UCSD-AML1 (cell line): ENCODE data around the gene L3MBTL4.
"Not testable (repeated sequence)": the region's sequence is repeated elsewhere in the genome, so short reads cannot be mapped to it uniquely, and the experiment has no call there.

Source experiments
- DNase-seq: peaks from one replicate; lab custom pipeline; 2025; ENCODE audit not compliant: unreplicated experiment; lab: John Stamatoyannopoulos, UW

The L3MBTL4 gene

DNA sequence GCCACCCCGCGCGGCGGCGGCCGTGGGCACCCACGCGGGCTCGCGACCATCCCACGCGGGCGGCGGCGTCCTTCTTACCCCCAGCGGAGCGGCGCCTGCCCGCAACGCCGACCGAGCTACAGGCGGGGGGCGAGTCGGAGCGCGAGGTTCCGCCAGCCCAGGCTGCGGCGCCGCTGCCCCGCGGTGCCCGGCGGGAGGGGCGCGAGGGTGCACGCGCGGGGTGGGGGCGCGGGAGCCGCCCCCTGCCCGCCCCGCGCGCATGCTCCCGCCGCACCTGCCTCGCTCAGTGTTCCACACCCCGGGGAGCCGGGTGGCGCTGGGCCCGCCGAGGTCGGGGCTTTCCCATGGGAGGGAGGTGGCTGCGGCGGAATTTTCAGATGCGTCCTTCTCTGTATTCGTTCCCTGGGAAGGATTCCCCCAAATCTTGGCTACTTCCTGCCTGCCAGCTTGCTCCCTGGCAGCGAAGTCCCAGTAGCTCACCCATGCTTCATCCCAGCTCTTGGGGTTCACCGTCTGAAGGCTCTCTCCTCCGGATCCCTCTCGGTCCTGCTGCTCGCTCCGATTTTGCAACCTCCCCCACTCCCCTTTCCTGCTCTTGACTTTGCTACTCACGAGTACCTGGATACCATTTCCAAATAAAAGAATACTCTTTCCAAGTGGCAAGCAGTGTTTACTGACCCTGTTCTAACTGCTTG, at the start of gene L3MBTL4:
TSS of gene L3MBTL4 (minus strand) at position 189 of the 695 bp plus-strand sequence. CDS start 103,286 bp downstream, outside the sequence.
- DNase-seq: no peak

DNA sequence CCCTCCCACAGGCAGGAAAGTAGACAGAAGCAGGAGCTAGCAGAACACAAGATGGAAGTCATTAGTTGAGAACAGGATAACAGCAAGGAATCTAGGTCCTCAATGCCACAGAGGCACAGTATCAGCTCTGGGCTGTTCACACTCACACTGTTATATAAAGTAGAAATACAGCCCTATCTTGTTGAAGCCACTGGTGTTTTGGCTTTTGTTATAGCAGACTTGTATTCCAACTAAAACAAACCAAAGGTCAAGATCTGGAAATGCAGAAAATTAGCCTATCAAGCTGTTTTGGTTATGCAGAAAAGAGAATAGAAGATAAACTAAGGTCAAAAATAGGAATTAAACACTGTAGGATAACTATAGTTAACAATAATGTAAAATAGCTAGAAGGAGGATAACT, 37.5 kb upstream of the L3MBTL4 start:
- DNase-seq: no peak

DNA sequence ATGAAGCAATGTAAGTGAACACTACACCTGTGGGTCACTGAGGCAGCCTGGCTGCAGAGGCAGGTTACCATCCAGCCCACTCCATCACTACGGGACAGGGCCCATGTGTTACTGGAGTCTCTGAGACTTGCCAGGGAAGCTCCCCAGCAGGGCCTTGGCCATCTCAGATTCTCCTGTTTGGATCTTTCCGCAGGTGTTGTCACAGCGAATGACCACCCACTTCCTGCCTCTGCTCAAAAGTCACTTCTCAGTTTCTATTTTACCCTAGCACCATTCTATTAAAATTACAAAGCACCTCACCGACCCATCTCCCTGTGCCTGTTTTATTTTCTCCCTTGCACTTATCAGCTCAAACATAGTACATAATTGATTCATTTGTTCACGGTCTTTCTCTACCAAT, 34.5 kb upstream of the L3MBTL4 start:
- no peak for DNase-seq

DNA sequence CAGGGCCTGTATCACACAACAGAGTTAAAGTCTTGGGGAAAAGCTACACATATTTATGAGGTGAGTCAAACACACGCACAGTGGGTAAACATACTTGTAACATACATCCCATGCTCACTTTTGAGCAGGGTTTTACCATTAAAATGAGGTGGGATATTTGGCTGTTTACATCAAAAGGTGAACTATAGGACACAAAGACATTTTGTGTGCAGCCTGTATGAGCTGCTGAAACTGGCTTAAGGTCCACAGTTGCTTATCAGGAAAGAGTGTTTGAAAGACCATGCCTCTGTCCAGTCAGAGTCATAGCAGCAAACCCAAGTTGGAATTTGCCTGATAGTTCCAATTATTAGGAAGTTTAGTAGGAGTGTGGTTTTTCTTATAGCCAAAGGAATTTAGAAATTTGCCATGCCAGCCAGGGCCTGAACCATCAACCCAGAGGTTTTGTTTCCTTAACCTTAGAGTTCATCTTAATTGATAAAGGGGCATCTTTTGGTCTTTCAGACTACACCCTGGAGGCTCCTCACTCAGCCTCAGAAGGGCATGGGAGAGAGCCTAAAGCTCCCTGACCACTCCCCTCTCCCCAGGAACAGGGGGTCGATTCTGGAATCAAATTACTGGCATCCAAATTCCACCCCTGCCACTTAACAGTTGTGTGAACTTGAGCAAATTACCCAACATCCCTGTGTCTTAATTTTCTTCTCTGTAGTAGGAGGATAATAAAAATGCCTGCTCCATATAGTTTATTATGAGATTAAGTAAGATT, 29.9 kb upstream of the L3MBTL4 start:
- no peak for DNase-seq

DNA sequence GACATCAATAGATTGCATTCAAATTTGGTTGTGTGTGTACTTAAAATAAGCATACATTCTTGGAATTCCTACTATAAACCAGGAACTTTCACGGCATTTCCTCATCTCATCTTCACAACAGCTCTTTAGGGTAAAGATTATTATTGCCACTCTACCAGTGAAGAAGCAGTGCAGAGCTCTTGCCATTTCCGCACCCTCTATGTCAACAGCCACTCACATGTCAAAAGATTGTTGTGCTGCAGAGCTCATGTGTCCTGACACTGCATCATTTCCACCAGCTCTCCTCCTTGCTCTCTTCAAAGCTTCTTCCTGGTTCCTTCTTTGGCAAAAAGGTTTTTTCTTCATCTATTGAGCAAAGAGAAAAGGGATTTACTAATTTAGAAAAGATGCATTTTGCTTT, 26.5 kb upstream of the L3MBTL4 start:
- no peak for DNase-seq

DNA sequence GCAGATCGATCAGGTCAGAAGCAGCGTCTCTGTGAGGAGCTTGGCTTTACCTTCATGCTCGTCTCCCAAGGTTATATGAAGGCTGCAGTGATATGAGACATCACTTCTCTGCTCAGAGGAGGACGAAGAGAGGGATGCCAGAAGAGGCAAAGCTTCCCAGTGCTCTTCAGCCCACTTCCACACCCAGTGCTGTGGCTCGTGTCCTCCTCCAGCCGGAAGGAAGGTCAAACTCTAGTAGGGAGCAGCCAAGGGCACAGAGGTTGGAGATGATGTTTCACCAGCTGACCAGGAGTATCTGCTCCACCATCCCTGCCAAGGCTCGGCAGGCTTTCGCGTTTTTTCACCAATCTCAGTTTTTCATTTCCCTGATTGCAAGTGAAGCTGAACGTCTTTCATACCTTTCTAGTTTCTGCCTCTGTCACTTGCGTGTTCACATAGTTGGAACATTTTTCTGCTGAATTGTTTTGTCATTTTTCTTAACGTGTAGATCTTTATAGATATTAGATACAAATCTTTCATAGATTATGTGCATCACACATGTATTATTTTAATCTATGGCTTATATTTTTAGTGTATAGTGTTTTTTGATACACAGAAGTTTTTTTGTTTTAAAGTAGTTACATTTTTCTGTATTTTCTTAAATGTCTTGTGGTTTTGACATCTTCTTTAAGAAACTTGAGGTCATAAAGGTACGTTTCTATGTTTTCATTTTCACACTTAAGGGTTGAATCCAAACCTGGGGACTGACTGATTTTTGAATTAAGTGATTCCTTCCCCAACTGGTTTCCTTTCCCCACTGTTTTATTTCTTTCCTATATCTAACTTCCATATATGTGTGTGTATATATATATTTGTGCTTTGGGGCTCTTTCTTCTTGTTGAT, 23.5 kb upstream of the L3MBTL4 start:
- DNase-seq: no peak

DNA sequence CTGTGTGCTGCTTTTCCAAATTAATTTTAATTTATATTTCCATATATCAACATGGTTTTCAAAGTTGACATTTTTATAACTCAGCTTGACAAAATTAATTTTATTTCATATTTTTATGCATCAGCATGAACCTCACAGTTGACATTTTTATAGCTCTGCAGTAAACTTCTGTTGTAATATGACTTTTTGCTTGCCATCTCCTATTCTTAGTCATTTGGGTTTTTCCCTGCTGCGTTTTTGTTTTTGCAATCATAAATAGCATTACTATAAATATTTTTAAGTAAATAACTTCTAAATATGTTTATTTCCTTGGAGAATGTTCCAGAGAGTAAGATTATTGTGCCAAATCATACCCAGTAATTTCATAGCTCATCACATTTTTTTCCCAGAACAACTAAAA, 21.0 kb upstream of the L3MBTL4 start:
- no peak for DNase-seq

DNA sequence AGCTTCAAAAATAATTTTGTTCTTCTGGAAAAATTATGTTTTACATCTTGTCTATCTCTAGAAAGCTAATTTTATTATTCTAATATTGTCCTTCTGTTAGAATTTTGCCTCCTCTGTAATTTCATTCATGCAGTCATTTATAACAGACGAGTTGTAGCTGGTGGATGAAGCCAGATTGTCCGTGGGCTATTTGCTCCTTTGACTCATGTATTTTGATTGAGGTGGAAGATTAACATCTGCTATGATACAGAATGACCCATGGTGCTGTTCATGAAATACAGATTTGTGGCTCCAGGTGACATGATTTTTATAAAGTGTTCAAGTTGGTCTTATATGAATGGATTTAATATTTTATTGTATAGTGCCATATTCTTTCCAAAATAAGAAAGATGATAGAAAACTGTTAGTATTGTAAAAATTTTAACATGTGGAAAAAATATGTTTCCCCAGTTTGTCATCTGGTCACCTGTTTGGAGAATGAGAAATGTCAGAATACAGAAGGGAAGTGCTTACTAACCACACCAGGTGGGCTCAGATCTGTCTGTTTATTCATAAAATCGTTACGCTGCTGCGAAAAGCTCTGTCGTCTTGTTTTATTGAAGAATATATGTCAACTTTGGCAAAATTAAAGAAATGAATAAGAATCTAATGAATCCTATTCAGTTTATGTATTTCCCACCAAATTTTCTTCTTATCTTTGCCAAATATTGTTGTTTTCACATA, 20.4 kb upstream of the L3MBTL4 start:
- DNase-seq: no peak

DNA sequence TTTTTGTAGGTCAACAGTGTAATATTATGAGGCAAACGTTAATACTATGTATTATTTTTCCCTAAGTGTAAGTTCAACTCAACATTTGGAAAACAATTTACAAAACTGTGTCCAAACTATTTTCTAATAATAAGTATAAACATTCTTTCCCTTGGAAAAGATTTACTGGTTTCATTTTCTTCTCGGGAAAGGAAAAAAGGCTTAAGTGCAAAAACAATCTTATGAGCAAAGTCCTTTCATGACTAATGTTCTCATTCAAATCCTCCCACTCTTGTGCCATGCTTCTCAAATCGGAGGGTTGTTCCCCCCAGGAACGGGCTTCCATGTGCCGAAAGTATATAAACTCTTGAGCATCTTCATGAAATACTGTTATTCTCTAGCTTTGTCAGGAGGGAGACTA, 19.8 kb upstream of the L3MBTL4 start:
- no peak for DNase-seq

DNA sequence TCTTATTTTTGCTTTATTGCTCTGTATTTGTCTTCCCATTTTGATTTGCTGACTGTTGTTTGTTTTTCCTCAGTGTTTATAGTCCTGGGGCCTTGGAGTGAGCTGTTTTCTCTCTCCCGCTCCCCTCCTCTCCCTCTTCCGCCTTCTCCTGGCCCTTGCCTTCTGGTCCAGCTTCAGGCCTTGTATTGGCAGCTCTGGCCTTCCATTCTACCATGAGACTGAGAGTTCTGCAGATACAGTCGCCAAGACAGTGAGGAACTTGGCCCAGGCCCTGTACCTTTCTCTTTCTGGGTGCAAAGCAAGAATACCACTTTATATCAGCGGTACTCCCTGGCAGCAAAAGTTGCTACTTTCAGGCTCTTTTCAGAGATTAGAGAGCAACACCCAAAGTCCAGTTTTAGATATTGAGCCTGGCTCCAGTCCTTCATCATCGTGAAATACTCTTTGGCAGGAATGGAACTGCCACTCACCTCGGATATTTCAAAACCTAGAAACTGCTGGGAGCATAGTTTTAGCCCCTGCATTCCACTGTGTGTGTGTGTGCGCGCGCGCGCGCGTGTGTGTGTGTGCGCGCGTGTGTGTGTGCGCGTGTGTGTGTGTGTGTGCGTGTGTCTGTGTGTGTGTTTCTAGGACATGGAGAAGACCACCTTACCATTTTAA, 17.1 kb upstream of the L3MBTL4 start:
- no peak for DNase-seq

DNA sequence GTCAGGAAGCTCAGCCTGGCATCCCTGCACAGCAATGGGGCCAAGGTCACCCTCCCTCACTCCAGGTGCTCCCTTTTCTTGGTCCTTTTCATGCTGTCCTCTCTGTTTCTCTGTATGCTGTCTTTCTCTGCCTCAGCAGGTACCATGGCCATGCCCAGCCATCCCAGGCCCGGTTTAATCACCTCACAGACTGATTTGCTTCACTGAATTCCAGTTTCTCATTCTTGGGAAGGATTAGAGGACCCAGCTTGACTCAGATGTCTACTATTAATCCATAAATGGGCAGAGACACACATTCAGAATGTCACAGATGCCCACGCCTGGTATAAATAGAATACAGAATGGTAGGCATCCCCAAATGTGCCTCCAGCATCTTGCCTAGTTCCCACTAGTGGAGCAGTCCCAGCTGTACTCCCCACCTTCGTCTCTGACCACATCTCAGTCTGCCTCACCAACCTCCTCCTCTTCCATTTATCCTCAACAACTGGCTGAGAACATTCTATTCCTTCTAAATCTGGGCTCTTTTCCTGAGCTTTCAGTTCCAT, 14.2 kb upstream of the L3MBTL4 start:
- no peak for DNase-seq

DNA sequence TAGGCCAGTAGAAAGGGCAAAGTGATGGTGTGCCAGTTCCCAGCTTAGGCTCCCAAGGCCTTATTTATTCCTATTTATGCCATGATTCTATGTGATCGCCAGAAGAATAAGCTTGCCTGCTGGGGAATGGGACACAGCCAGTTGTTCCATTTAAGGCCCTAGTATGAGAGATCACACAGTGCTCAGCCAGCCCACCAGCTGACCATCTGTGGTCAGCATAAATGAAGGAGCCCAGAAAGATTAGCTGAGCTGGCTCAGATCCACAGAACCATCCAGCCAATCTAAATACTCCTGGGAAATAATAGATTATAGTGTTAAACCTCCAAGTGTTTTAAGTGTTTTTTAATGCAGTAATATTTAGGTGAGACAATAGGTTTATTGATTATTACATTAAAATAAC, 12.6 kb upstream of the L3MBTL4 start:
- DNase-seq: no peak

DNA sequence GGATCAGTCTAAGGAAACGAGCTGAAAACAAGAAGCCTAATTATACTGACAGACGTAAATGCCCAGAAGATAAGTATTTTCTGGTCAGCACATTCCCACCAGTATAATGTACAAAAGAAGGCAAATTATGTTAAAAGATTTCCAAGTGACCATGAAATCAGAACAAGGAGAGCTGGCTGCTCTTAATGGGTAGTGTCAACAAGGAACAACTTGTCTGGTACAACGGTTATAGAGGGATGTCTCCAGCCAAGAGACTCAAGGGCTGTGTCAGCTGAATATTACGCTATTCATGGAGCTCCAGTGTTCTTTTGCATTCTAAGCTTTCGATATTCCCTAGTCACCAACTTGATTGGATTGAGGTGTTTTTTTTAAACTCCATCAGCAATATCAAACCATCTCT, 8.6 kb upstream of the L3MBTL4 start:
- DNase-seq: no peak

DNA sequence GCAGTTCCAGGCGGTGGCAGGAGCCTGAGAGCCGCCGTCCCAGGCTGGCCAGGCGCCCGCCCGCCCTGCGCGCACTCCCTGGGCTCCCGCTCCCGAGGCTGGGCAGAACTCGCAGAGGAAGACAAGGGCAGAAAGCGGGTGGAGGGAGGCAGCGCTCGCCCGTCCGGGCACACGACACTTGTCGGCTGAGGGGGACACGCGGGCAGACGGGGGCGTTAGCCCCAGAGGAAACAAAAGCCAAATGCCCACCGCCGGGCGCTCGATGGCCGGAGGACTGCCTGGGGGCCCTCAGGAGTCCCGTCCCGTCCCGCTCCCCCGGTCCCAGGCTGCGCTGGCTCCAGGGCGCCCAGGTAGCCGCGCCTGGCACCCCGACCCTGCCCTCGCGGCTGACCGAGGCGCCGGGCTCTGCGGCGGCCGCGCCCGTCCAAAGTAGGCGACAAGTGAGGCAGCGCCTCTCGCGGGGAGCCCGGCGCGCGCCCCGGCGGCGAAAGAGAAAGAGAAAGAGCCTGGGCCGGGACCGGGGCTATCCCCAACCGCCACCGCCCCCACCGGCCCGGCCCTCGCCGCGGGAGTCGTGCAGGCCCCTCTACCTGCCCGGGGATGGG, 491 bp downstream of the L3MBTL4 start:
- DNase-seq: no peak

DNA sequence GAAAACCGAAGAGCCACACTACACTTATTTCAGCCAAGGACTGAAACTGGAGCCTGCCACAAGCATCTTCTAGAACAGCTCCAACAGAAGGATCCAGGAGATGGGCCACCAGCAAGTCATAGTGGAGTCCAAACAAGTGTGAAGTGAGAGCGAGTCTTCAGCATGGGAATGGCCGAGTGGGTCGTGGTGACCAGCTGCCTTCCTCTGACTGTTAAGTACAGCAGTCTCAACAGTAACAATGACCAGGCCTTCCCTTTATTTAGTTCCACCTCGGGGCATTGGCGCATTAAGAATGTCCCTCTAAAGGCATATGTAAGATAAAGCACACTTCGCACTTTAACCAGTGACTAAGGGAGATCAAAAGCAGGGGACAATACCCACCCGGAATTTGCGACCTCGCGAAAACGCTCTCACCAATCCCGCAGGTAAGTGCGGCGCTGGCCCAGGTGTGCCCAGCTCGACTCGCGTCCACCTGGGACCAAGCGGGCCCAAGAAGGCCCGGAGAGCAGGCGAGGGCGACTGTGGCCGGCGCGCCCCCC, 1.1 kb downstream of the L3MBTL4 start:
- no peak for DNase-seq

DNA sequence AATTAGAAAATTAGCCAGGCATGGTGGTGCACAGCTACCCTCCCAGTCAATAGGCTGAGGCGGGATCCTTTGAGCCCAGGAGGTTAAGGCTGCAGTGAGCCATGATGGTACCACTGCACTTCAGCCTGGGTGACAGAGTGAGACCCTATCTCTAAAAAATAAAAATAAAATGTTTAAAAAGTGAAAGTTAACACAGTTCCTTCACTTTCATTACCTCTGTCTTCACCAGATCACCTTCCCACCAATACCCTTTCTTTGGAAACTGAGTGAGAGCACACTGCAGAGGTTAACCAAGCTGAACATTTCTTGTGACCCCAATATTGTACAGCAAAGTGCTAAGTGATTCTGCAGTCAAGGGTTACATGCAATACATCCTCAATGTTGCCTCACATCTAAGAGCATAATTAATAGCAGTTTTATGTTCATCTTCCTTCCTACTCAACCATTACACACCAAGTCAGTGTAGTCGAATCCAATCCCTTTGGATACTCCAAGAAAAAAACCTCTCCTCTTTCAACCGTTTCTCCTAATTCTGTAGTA, 1.7 kb downstream of the L3MBTL4 start:
- DNase-seq: no peak

DNA sequence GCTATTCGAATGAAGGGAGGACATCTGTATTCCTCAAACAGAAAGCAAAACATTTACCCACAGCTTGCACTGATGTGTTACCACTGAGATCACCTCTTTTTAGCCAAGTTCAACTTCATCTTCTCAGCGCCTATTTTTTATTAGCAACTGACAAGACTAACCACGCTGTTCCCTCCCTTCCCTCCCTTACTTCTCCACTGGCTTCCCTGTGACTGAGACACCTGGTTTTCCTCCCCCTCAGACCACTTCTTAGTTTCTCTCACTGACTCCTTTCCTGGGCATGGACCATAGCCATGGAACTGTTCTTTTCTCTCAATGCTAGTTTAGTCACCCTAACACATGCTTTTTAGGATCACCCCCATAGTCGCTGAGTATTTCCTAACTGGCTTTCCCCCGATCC, 3.3 kb downstream of the L3MBTL4 start:
- no peak for DNase-seq

DNA sequence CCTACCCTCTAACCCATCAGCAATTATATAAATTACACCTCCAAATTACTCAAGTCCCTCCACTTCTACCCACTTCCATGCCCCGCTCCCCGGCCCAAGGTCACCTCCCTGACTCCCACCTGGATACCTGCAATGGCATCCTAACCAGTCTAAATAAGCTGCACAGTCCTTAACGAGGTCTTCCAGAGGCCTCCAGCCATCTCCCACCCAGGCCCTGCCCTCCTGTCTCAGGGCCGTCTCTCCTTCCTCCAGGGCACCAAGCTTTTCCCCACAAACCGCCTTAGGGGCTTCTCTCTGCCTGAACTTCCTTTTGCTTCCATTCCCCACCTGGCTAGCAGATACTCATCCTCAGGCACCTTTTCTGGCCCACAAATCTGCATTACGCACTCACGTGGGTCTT, 4.8 kb downstream of the L3MBTL4 start:
- no peak for DNase-seq

DNA sequence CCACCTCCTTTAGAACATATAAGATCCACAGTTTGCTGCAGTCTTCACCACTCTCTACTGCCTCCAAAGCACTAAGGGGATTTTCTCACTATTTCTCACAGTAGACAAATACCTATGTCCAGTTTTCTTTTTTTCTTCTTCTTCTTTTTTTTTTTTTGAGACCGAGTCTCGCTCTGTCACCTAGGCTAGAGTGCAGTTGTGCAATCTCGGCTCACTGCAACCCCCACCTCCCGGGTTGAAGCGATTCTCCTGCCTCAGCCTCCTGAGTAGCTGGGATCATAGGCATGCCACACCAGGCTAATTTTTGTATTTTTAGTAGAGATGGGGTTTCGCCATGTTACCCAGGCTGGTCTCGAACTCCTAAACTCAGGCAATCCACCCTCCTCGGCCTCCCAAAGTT, 6.2 kb downstream of the L3MBTL4 start:
- not testable (repeated sequence) for DNase-seq
